Uterus (tissue), 4 donors: Measurements from ENCODE around the gene ATAD1. TPM values are rescaled to one million over a fixed set of nuclear protein-coding genes. Genes with fewer than 3 reads are reported as not detected.

Experiments used
- DNase-seq, 2 donors: peaks; one replicate each; pipeline ENCODE4 v3.0.0-alpha.2; 2019 to 2020
- H3K27ac ChIP-seq, 2 donors: fragments of 200-600 bp; sonication (generic); 1 replicate in 1 of 2; 2 replicates in 1 of 2; pipeline ENCODE4 v1.5.1; 2016 to 2018
- H3K27me3 ChIP-seq, 2 donors: fragments of 200-600 bp; sonication (generic); one replicate each; pipeline ENCODE4 v1.5.1; 2018 to 2019; ENCODE audit warnings: control low read depth in 1 of 2
- H3K36me3 ChIP-seq, 2 donors: fragments of 200-600 bp; sonication (generic); one replicate each; pipeline ENCODE4 v1.5.1; 2019; ENCODE audit warnings: control low read depth in 1 of 2
- H3K4me1 ChIP-seq, 2 donors: fragments of 200-600 bp; sonication (generic); one replicate each; pipeline ENCODE4 v1.5.1; 2018 to 2019; ENCODE audit warnings: control low read depth in 1 of 2
- H3K4me3 ChIP-seq, 2 donors: fragments of 200-600 bp; sonication (generic); 1 replicate in 1 of 2; 2 replicates in 1 of 2; pipeline ENCODE4 v1.5.1; 2018 to 2019; ENCODE audit warnings: mild to moderate bottlenecking in 1 of 2
- H3K9me3 ChIP-seq, 2 donors: fragments of 200-600 bp; sonication (generic); one replicate each; pipeline ENCODE4 v1.5.1; 2019; ENCODE audit warnings: control low read depth in 1 of 2
- CTCF ChIP-seq, 4 experiments: fragments of 200-600 bp in 2 of 4; fragments of 450-650 bp in 2 of 4; sonication (generic) in 2 of 4; IDR thresholded peaks; one replicate each; pipeline ENCODE4 v1.5.1; 2016 to 2019; ENCODE audit warnings: antibody characterized with exemption in 4 of 4, mild to moderate bottlenecking in 2 of 4, moderate library complexity in 1 of 4
- POLR2A ChIP-seq, 2 donors: fragments of 450-650 bp; IDR thresholded peaks; one replicate each; pipeline ENCODE4 v1.6.1; 2016; ENCODE audit warnings: antibody characterized with exemption in 2 of 2, mild to moderate bottlenecking in 1 of 2, moderate library complexity in 1 of 2
- intact Hi-C: fragments of 100-400 bp; cut with DNase I; formaldehyde crosslinking; loops from one replicate; pipeline ENCODE4 v1.15.1; 2023; ENCODE audit warnings: low total_unique reads
- total RNA-seq, 4 donors: library from RNA; depleted of rRNA in 3 of 4; stranded (reverse); fragments of >200 nt in 3 of 4; gene quantifications; one replicate each; pipeline versions ENCODE4 v1.1.0 to v1.2.4, GENCODE V29; 2014 to 2023
- donor health status: DM: yes; HTN: yes; CAD: no.

The ATAD1 gene
- total RNA-seq, 4 donors from 2014 or later = 13.8 to 69.9 (median 31.5) TPM

GRCh38 chr10:87798082-87798481, 19.9 kb downstream of the ATAD1 start:
- intact Hi-C loops = no loop called here
- no peaks in the 10 kb centered on the region for H3K4me1 ChIP-seq
- TF ChIP-seq POLR2A (IDR thresholded peaks at IDR 0.05) (no peak), CTCF (IDR thresholded peaks at IDR 0.05) (no peak)
- no peak for DNase-seq
- H3K9me3 ChIP-seq = no peaks in the 10 kb centered on the region
- H3K27ac ChIP-seq = no peak overlapping the region
- H3K27me3 ChIP-seq = no peaks in the 10 kb centered on the region
- no peaks in the 10 kb centered on the region for H3K36me3 ChIP-seq
- H3K4me3 ChIP-seq = no peak overlapping the region

GRCh38 chr10:87794285-87794684, 23.7 kb downstream of the ATAD1 start:
- DNase-seq = no peak
- Histone ChIP-seq H3K4me3 (no peak overlapping the region), H3K36me3 (no peaks in the 10 kb centered on the region), H3K27me3 (no peaks in the 10 kb centered on the region), H3K9me3 (no peaks in the 10 kb centered on the region), H3K4me1 (no peaks in the 10 kb centered on the region), H3K27ac (no peak overlapping the region)
- intact Hi-C loops = no loop called here
- TF ChIP-seq CTCF (IDR thresholded peaks at IDR 0.05) (no peak), POLR2A (IDR thresholded peaks at IDR 0.05) (no peak)

GRCh38 chr10:87790185-87790584, 27.8 kb downstream of the ATAD1 start:
- Histone ChIP-seq H3K27me3 (no peaks in the 10 kb centered on the region), H3K4me1 (no peaks in the 10 kb centered on the region), H3K27ac (no peak overlapping the region), H3K36me3 (no peaks in the 10 kb centered on the region), H3K4me3 (no peak overlapping the region), H3K9me3 (no peaks in the 10 kb centered on the region)
- no peak for DNase-seq
- no peak for TF ChIP-seq CTCF (IDR thresholded peaks at IDR 0.05)
- no peak for TF ChIP-seq POLR2A (IDR thresholded peaks at IDR 0.05)
- intact Hi-C loops = no loop called here

GRCh38 chr10:87786421-87786820, 31.6 kb downstream of the ATAD1 start:
- Histone ChIP-seq H3K27me3 (no peaks in the 10 kb centered on the region), H3K36me3 (no peaks in the 10 kb centered on the region), H3K27ac (no peak overlapping the region), H3K9me3 (no peaks in the 10 kb centered on the region), H3K4me3 (no peak overlapping the region), H3K4me1 (no peaks in the 10 kb centered on the region)
- DNase-seq = no peak
- intact Hi-C loops = no loop called here
- no peak for TF ChIP-seq POLR2A (IDR thresholded peaks at IDR 0.05)
- no peak for TF ChIP-seq CTCF (IDR thresholded peaks at IDR 0.05)

- Histone ChIP-seq H3K9me3 (no peaks in the 10 kb centered on the region), H3K36me3 (no peaks in the 10 kb centered on the region), H3K27ac (no peak overlapping the region), H3K4me3 (no peak overlapping the region), H3K27me3 (no peaks in the 10 kb centered on the region), H3K4me1 (no peaks in the 10 kb centered on the region)
- no peak for DNase-seq
- intact Hi-C loops = no loop called here
- TF ChIP-seq CTCF (IDR thresholded peaks at IDR 0.05) (no peak), POLR2A (IDR thresholded peaks at IDR 0.05) (no peak)
Observed at GRCh38 chr10:87782721-87783120, 35.3 kb downstream of the ATAD1 start.
